ENCODE results near the gene NELL1. TPM values are rescaled to one million over a fixed set of nuclear protein-coding genes. Genes with fewer than 3 reads are reported as not detected.

NELL1 gene
- total RNA-seq, 1 experiment from 2014 or later: 0.22 TPM

DNA sequence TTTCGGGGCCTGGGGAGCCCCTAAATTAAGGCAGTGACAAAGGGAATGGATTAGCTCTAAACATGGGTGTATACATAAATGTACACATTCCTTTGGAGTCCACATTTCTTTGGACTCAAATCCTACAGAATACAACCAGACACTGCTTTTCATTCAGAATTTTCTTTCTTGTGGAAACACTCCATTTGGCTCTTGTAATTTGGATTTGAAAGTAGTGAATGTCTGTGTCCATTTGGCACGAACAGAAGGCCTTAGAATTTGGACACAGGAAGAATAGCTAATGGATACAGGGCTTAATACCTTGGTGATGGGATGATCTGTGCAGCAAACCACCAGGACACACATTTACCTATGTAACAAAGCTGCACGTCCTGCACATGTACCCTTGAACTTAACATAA lies 399.5 kb downstream of the NELL1 start:
- no peaks in the 10 kb centered on the region for H3K23me2 ChIP-seq (ENCODE audit: insufficient read length, low read depth, low read length, poor library complexity, severe bottlenecking)
- no peak overlapping the region for H2AFZ ChIP-seq (ENCODE audit: low read length)
- Mint-ChIP-seq H3K27me3 (ENCODE audit: low read depth) (no peaks in the 10 kb centered on the region), H3K36me3 (ENCODE audit: insufficient read depth in 1 of 3, low read depth in 3 of 3) (peaks cover 3 to 7% (median 5%) of the 10 kb centered on the region in 3 experiments), H3K4me1 (peaks cover 20 to 21% of the 10 kb centered on the region in 2 experiments), H3K4me3 (no peak overlapping the region), H3K27ac (no peak overlapping the region), H3K9me3 (peaks cover 6% of the 10 kb centered on the region in 2 experiments)
- H2BK15ac ChIP-seq (ENCODE audit: low read depth, low read length): no peak overlapping the region
- no peak overlapping the region for H3K9ac ChIP-seq (ENCODE audit: extremely low read depth, insufficient read length, low read length)
- H3K56ac ChIP-seq (ENCODE audit: insufficient read length, low read depth, low read length): no peak overlapping the region
- H2BK5ac ChIP-seq (ENCODE audit: insufficient read length, low read length): no peak overlapping the region
- no peaks in the 10 kb centered on the region for H3K79me1 ChIP-seq (ENCODE audit: insufficient read depth, low read depth, low read length, poor library complexity, severe bottlenecking)
- no peak overlapping the region for H4K91ac ChIP-seq (ENCODE audit: insufficient read length, low read depth, low read length)
- no peak overlapping the region for H4K8ac ChIP-seq (replicated peaks; ENCODE audit: insufficient read length, low read depth, low read length)
- H4K5ac ChIP-seq (ENCODE audit: insufficient read length, low read depth, low read length): no peak overlapping the region
- H2AK5ac ChIP-seq (ENCODE audit: insufficient read length, low read length): no peak overlapping the region
- no peaks in the 10 kb centered on the region; the same call in 1 of the 2 replicates for H3K27me3 ChIP-seq (ENCODE audit: insufficient read depth, low read length)
- no peaks in the 10 kb centered on the region for H4K20me1 ChIP-seq (ENCODE audit: control insufficient read depth, insufficient read depth, insufficient read length)
- no peak overlapping the region for H3K23ac ChIP-seq (ENCODE audit: insufficient read length, low read depth, low read length)
- H3K27ac ChIP-seq (ENCODE audit: insufficient read length, low read depth, low read length): no peak overlapping the region
- H2BK20ac ChIP-seq (ENCODE audit: low read depth, low read length, poor library complexity, severe bottlenecking): no peak overlapping the region
- no CpG with 5 or more reads among the region's 3 CpGs for WGBS (ENCODE audit: extremely low coverage, insufficient read length, low lambda C conversion rate)
- H3K4me1 ChIP-seq (ENCODE audit: insufficient read depth, low read length): no peaks in the 10 kb centered on the region; the same call in 1 of the 2 replicates
- H3K4ac ChIP-seq (ENCODE audit: low read depth, low read length): no peak overlapping the region
- TF ChIP-seq, protein P1, sequence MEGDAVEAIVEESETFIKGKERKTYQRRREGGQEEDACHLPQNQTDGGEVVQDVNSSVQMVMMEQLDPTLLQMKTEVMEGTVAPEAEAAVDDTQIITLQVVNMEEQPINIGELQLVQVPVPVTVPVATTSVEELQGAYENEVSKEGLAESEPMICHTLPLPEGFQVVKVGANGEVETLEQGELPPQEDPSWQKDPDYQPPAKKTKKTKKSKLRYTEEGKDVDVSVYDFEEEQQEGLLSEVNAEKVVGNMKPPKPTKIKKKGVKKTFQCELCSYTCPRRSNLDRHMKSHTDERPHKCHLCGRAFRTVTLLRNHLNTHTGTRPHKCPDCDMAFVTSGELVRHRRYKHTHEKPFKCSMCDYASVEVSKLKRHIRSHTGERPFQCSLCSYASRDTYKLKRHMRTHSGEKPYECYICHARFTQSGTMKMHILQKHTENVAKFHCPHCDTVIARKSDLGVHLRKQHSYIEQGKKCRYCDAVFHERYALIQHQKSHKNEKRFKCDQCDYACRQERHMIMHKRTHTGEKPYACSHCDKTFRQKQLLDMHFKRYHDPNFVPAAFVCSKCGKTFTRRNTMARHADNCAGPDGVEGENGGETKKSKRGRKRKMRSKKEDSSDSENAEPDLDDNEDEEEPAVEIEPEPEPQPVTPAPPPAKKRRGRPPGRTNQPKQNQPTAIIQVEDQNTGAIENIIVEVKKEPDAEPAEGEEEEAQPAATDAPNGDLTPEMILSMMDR (conservative IDR thresholded peaks at IDR 0.05): no peak; the same call in 2 of the 3 replicates
- H3K79me2 ChIP-seq (ENCODE audit: insufficient read depth, low read length): no peaks in the 10 kb centered on the region
- H3K14ac ChIP-seq (ENCODE audit: insufficient read depth, low read length): no peak overlapping the region
- H3K9me3 ChIP-seq (ENCODE audit: control insufficient read depth, low read depth, low read length): peaks cover 5% of the 10 kb centered on the region
- no peak overlapping the region for H3T11ph ChIP-seq (ENCODE audit: low read length)
- H3K18ac ChIP-seq (ENCODE audit: insufficient read length, low read depth, low read length): no peak overlapping the region
- H3K4me2 ChIP-seq (ENCODE audit: insufficient read depth, insufficient read length, low read length): no peak overlapping the region
- H2BK12ac ChIP-seq (ENCODE audit: insufficient read length, low read depth, low read length): no peak overlapping the region
- no peak for DNase-seq
- no peak overlapping the region for H2BK120ac ChIP-seq (ENCODE audit: low read depth, low read length, poor library complexity, severe bottlenecking)

Data from H9 (cell line).